HG03460 (cell line): ENCODE data around the gene LY6G6D.

Experiments used
- ATAC-seq: cut with Tn5 transposase; IDR thresholded peaks from one replicate; pipeline ENCODE4 v1.9.1; 2021; ENCODE audit not compliant: unreplicated experiment

LY6G6D gene

DNA sequence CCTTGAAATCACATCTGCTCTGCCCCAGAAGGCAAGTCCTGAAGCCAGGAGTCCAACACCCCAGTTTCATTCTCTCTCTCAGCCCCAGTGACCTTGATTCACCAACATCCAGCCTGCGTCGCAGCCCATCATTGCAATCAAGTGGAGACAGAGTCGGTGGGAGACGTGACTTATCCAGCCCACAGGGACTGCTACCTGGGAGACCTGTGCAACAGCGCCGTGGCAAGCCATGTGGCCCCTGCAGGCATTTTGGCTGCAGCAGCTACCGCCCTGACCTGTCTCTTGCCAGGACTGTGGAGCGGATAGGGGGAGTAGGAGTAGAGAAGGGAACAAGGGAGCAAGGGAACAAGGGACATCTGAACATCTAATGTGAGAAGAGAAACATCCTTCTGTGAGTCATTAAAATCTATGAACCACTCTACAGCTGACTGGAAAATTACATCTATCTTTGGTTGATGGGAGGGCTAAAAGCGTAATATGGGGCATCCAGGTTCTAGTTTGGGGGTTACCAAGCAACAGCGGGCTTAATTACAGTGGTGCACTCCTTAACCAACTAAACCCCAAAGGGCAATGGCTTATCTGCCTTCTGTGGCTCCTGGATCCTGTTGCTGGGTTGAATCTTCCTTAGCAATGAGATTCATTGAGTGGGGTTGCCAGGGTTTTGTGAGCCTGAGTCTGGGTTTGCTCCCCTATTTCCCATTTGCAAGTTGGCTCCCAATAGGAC is 2.5 kb downstream of the LY6G6D start:
- ATAC-seq = no peak

DNA sequence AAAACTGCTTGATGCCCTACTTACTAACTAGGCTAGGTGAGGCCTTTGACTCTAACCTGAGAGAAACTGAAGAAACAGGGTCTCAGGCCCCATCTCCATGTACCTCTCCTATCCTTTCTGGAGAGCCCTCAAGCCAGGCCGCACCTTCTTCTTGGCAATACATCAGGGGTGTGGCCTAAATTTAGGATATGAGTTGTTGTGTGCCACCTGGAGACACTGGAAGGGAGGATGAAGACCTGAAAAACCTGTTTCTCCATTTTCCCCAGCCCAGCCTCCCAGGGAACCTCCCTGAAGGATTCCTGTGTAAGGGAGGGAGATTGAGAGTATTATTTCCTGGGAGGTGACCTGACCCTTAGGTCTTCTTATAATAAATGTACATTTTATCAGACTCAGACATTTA is 3.1 kb downstream of the LY6G6D start:
- no peak for ATAC-seq

DNA sequence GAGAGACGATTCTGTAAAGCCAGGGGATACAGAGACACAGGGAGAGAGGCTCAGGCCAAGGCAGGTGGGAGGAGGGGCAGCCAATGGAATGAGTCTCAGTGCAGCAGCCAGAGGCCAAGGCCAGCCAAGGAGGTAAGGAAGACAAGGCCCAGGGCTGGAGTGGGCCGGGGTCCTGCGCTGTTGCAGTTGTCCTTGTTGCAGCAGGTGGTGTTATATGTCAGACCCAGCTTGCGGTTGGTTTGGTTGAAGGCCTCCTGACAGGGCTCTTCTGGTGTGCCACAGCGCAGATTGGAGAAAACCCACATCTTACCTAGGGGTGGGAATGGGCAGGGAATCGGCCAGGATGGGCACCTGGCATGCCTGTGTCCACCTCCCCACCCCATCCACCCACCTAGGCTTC is 3.9 kb downstream of the LY6G6D start:
- ATAC-seq = no peak

DNA sequence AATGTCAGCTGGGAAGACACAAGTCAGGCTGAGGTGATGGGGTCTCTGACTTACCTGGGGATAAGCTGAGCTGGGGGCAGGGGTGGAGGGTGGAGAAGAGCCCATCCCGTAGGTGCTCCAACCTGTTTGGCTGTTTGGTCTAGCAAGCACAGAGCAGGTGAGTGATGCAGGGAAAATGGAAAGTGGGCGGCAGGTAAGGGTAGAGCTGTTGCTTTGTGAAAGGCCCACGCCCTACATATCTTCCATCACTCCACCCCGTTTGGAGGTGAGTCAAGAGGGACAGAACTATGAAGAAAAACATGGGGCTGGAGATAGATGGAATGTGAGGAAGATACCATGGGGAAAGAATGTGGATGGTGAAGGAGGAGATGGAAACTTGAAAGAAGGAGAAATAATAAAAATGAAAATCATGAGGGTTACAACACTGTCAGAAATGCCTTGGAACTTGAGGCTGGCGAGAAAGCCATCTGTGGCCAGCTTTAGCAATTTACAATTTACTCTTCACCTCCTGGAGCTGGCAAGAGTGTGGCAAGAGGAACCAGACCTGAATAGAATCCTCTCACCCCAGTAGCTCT is 5.1 kb downstream of the LY6G6D start:
- ATAC-seq = no peak

DNA sequence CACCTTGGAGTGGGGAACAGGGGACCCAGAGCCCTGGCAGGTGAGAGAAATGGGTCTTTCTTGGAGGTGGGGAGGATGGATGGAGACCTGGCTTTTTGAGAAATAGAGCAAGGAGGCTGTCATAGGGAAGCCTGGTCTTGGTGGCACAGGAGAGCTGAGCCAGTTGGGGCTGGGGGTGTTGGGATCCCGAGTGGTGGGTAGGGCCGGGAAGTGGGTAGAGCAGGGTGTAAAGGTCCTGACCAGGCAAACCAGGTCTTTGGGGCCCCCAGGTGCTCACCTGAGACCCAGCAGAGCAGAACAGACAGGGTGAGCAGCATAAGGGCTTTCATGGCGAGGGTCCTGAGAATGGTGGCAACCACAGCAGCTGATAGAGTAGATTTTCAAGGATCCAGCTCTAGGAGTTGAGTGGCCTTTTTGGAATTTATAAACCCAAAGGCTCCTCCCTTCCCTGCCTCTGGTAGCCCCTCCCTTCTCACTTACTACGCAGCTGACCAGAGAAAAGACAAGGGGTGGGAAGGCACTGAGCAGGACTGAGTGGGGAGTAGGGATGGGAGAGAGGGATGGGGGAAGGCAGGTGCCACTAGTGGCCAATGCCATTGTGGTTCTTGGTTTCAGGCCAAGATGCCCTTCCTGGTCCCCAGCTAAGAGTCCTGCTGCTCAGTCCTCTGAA is 6.3 kb downstream of the LY6G6D start, which contains the start of gene LY6G6C:
TSS of gene LY6G6C (minus strand) at position 396 of the 670 bp plus-strand sequence. CDS start at position 329, 67 bp downstream.
- ATAC-seq = no peak

DNA sequence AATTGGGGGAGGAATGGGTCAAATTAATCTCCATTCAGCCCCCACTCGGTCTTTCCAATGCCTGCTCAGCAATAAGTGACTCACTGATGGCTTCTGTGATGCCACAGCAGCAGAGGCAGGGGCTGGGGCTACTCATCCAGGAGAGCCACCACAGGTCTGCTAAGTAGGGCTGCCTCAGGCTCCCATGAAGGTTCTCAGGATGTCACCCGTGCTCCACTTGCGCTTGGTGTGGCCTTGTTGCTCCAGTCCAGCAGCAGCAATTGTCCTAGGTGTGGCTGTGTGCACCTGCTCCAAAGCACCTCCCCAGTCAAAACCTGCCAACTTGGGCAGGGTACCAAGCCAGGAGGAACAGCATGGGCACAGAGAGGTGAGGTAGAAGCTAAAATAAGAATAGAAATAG is 7.0 kb downstream of the LY6G6D start:
- ATAC-seq = no peak

DNA sequence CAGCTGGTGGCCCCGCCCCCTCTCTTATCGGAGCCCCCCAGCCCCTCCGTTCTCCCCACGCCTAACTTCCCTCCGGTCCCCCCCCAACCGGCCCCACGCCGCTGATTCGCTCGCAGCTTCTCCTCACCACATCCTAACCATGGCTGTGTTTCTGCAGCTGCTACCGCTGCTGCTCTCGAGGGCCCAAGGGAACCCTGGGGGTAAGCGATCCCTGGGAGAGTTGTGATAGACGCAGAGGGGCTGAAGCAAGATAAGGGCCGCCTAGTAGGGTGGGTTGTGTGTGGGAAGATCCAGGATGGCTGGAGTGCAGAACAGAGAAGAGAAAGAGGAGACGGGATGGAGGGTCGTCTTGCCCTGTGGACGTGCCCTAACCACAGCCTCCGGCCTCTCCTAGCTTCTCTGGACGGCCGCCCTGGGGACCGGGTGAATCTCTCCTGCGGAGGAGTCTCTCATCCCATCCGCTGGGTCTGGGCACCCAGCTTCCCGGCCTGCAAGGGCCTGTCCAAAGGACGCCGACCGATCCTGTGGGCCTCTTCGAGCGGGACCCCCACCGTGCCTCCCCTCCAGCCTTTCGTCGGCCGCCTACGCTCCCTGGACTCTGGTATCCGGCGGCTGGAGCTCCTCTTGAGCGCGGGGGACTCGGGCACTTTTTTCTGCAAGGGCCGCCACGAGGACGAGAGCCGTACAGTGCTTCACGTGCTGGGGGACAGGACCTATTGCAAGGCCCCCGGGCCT is 8.3 kb downstream of the LY6G6D start, which contains the start of gene MPIG6B:
TSS of gene MPIG6B (plus strand) at position 129 of the 735 bp plus-strand sequence. CDS start at position 140, 11 bp downstream.
- ATAC-seq = no peak

DNA sequence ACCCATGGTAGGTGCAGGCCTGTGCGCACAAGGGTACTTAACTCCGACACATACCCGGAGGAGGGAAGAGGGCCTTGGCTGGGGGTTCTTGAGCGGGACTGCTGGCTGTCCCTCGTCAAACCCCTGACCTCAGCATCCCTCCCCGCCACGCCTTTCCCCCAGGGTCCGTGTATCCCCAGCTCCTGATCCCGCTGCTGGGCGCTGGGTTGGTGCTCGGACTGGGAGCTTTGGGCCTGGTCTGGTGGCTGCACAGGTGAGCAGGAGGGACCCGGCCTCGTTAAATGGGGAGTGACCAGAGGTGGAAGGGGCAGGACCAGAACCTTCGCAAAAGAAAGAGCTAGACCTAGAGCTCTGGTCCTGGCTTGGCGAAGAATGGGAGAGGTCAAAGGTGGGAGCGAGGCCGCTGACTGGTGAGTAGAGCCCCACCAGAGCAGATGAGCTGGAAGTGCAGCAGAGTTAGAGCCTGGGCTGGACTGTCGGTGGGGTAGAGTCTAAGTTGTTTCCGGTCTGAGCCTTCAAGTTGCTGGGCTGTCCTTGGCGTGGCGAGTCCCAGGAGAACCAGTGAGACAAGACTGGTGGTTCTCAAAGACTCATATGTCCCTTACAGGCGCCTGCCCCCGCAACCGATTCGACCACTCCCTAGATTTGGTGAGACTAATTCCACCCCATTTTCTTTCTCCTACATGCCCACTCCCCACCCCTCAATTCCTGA is 9.0 kb downstream of the LY6G6D start:
- ATAC-seq = no peak

DNA sequence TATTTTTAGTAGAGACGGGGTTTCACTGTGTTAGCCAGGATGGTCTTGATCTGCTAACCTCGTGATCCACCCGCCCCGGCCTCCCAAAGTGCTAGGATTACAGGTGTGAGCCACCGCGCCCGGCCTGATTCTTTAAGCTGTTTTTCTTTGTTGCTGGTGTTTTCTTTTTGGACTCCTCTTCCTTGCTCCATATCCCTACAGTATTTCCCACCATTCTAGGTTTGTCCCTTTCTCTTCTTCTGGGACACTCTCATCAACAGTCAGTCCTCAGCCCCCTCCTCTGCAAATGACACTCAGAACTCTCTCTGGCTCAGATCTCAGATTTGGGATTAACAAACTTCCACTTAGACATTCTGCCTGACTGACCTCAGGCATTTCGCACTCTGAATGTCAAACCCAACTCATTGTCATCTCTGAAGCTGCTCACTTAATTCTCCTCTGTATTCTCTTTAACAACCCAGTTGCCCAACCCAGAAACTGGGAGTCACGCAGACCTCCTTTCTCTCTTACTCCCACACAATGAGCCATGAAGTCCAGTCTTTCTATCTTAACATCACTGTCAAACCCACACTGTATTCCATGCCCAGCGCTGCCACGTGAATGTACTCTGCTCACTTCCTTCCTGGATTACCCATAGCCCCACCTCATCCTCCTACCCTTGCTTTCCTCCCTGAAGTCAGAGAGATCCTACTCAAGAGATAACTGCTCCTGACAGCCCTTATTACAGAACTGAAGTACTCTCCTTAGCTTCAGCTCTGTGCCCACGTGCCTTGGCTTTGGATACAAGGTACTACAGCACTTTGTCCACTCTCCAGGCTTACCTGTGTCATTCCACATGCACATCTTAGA is 10.6 kb downstream of the LY6G6D start:
- no peak for ATAC-seq

DNA sequence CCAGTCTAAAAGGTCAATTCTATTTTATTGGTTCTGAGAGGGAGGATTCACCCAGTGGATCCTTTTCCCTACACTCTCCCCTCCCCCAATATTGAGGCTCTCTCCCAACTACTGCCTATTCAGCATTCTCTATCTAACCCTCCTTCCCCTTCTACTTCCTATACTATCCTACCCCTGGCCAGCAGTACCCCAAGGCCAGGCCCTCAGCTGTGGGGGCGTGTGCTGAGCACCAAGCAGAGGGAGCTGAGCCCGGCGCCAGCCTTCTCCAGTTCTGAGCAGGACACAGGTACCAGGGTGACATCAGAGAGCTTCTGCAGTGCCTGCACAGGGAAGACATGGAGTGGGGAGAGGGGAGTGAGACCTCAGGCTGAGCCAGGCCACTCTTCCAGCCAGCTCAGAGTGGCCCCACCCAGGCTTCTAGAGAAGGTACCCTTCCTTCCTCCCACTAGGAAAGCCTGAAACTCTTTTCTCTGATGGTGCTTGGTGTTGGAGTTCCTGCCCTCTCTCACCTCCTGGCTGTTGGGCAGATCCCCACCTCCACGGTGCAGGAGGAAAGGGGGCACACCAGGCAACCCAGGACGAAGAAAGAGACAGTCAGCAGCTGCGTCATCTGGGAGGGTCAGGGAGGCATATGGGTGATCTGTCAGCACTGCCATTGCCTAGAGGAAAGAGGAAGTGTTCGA is 12.0 kb downstream of the LY6G6D start:
- peak; percentile 43 for ATAC-seq

DNA sequence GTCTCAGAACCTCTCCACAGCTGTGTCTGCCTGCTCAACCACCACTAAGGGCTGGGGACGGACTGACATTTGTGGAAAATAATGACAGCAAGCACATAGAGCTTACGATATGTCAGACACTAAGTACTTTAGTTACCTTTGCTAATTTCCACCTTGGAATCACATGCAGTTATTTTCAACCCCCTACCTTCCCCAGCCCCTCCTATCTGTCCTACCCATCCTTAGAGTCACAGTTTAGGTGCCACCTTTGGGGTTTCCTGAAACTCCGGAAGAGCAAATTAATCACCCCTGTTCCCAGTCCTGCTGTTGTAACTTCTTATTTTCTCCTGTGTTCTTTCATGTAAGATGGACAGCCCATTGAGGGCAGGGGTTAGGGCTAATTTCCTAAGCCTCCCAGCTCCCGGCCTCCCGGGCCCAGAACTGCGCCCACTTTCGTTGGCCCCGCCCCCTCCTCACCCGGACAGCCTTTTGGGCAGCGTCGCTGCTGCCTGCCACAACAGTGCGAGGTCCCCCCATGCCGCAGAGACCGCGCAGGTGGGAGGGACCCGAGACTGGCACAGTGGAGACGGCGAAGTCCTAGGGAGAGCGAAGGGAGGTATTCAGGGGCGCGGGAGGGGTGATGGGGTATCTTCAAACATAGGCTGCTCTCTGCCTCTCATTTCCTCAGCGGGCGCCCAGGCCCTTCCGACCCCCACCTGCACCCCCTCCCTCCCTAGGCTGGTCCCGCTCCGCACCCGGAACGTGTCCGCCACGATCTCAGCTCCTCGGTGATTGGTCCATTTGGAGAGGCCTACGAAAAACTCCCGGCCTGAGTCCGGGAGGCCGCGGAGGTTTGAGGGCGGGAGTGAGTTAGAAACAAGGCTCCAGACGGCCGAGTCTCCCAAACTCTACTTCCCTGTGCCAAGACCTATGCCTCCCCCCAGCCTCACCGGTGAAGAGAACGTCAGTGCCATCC is 12.8 kb downstream of the LY6G6D start:
- ATAC-seq = no peak

DNA sequence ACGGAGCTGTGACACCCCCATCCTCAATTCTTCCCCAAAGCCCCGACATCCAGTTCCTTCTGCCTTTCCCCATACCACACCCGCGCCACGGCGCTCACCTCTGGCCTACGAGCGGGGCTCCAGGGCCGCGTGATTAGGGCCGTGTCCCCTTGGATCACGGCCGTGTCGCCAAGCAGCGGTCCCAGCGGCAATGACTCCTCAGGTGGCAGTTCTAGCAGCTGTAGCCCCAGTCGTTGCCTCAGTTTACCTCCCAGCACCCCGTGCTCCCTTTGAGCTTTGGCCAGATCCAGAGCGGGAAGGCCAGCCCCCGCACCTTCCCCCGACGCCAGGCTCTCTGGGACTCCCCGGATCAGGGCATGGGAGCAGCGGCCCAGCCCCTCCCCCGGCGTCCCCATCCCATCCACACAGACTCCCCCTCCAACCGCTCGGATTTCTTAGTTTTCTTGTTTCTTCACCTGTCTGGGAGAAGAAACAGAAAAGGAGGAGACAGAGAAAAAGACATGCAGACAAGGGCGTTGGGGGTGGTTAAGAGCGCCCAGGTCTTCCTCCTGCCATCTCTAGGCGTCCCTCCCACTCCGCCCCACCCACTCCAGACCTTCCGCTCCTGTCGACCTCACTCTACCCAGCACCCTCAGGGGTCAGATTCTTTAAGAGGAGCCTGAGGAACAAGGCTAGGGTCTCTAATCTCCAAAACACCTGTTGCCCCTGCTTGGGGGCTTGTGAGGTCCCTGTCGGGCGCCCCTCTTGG is 13.8 kb downstream of the LY6G6D start, which contains the start of gene DDAH2:
TSS of gene DDAH2 (minus strand) at position 533 of the 748 bp plus-strand sequence. CDS start at position 395, 138 bp downstream.
- no peak for ATAC-seq

DNA sequence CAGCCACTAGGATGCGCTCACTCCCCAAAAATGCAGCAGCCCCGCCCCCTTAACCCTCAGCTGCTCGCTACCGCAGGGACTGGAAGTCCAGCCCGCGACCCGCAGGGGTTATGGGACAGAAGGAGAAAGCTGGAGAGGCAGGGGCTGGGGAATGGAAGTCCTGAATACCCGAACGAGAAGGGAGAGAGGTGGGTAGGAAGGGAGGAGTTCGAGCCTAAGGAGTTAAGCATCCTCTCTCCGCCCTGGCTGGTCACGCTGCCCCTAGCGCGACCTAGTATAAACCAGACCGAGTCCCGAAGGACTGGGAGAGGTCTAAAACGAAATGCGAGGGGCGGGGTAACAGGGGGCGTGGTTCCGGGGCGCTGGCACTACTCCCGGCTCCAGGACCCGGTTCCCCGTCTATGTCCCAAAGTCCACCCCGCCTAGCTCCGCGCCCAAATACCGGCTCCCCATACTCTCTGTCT is 14.4 kb downstream of the LY6G6D start:
- ATAC-seq = peak; percentile 41

DNA sequence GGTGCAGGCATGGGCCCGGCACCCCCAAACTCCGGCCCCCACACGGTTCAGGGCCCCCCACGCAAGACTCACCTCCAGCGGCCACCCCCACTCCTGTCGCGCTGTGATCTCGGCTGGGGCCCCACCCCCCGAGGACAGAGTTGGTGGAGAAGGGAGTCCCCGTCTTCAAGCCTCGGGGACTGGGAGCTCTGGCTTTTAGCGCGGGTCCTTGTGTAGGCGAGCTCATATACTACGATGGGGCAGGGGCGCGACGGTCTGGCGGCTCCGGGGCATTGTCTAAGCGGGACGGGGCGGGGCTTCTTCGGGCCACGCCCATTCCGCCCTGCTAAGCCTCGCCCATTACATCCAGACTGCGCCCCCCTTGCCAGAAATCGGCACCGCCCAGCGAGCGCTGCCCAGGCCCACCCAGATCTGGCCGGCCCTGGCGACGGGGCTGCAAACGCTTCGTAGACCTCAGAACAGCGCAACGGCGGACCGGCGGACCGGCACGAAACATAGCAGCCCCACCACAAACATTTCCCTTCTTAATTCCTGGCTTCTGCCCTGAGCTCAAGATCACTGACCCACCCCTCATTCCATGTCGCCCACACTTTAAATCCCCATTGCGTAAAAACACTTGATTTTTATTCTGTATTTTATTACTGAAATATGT is 15.0 kb downstream of the LY6G6D start:
- ATAC-seq = peak; percentile 36

DNA sequence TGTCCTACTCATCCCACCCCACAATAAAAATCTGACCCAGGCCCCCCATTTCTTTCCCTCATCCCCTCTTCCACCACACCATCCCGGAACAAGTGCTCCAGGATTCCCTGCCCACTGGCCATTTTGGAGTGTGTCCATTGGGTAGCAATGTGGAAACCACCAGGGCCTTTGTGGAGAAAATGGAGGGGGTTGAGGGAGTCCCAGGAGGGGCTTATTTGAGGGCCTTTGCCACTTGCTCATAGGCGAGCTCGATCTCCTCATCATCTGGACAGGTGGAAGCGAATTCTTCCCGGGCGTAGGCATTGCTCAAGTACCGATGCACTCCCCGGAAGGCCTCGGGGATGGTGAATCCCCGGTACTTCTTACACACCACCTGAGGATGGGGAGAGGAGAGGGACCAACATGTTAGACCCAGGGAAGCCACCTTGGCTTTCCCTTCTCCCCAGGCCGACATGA is 15.5 kb downstream of the LY6G6D start:
- no peak for ATAC-seq

DNA sequence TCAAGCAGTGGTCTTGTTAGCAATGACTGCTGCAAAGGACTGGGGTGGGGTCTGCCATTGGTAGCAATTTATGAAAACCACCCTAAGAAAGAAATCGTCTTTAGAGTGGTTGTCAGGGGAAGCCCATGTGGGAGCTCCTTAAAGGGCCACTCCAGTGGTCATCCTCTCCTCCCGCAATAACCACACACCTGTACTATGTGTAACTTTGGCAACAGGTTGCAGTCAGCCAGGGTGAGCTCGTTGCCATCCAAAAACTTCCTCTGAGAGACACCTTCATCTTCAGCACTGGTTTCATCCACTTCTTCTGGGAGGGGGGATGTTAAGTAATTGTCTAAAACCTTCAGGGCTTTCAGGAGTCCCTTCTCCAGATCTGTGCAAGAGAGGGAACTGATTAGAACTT is 16.9 kb downstream of the LY6G6D start:
- ATAC-seq = no peak

DNA sequence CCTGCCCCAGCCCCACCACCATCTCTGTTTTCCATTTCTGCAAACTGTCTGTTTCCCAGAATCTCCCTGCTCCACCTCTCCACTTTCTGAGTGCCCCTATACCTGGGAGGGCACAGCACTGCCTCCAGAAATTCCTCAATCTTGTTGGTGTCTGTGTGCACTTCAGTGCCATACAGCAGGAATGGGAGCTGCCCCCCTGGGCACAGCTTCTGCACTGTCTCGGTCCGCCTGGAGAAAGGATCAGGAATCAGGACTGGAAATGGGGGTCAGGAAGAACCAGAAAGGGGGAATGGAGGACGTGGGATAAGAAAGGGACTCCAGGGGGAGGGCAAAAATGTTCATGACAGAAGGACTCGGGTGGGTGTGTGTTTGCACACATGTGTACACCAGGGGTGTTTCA is 18.6 kb downstream of the LY6G6D start:
- ATAC-seq = no peak
